ENCODE measurements around the gene MSRB1. TPM values are rescaled to one million over a fixed set of nuclear protein-coding genes. Genes with fewer than 3 reads are reported as not detected.

Gene MSRB1
- total RNA-seq, 1 experiment from 2014 or later = 18.3 TPM

DNA sequence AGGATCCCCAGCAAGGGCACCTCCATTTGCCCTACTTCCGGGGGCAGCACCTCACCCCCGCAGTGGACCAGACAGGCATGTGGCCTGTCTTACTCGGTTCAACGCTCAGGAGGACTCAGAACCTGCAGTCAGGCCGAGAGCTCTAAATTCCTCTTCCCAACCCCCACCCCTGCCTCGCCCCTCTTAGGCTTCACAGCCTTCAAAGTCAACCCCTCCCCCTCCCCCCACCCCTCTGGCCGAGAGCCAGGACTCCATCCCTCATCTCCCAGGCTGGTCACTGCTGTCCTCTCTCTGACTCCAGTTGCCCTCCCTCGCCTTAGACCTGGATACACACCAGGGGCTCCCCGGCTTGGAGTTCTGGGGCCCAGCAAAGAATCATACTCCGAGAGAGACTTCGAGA, 16.7 kb downstream of the MSRB1 start:
- Histone ChIP-seq H3K9me2 (ENCODE audit: insufficient read depth) (no peaks in the 10 kb centered on the region), H2AFZ (ENCODE audit: low read depth, low read length, poor library complexity, severe bottlenecking) (no peak overlapping the region), H3K4me2 (ENCODE audit: low read length) (no peak overlapping the region), H3K27ac (ENCODE audit: low read depth, low read length) (no peak overlapping the region), H3K4me1 (ENCODE audit: control insufficient read depth in 1 of 2, insufficient read depth in 2 of 2, low read length in 2 of 2) (peaks cover 22 to 35% of the 10 kb centered on the region in 2 experiments), H4K20me1 (ENCODE audit: insufficient read depth) (no peaks in the 10 kb centered on the region), H3K36me3 (ENCODE audit: control insufficient read depth in 1 of 2, insufficient read depth in 2 of 2, low read length in 2 of 2) (no peaks in the 10 kb centered on the region), H3K27me3 (ENCODE audit: insufficient read depth, low read length) (no peaks in the 10 kb centered on the region), H3K9me3 (ENCODE audit: control insufficient read depth in 1 of 2, insufficient read depth in 1 of 2, low read depth in 1 of 2, low read length in 2 of 2) (no peaks in the 10 kb centered on the region), H3K79me2 (ENCODE audit: insufficient read depth, low read length) (no peaks in the 10 kb centered on the region), H3K4me3 (replicated peaks in 1 of 2; ENCODE audit: low read depth in 1 of 2, low read length in 2 of 2) (no peak overlapping the region), H3K9ac (ENCODE audit: low read length) (no peak overlapping the region)
- ChIA-PET CTCF (interaction anchor here (1.0 kb wide), 1 partner anchor 62 kb away, joined by 3 read pairs; no protein-coding TSS in a partner anchor), POLR2A (no interaction called here), RAD21 (ENCODE audit: low non-redundant PET in 1 of 2, low total read pairs in 2 of 2, uncharacterized antibody in 2 of 2, unreplicated experiment in 2 of 2) (no interaction called here)
- intact Hi-C loops (cut with micrococcal nuclease) = no loop called here
- DNase-seq (ENCODE audit: low read depth, low spot score) (no peak), ATAC-seq (no peak)
- TF ChIP-seq SIN3A (IDR thresholded peaks at IDR 0.05; ENCODE audit: low read depth) (no peak), POLR2AphosphoS5 (IDR thresholded peaks at IDR 0.05; ENCODE audit: low read depth, low read length) (no peak), CEBPB (IDR thresholded peaks at IDR 0.05; ENCODE audit: low read depth) (no peak), ZFX (IDR thresholded peaks at IDR 0.05) (no peak), ZBTB33 (IDR thresholded peaks at IDR 0.05; ENCODE audit: extremely low read depth, insufficient replicate concordance, low read length) (no peak), EGR1 (IDR thresholded peaks at IDR 0.05; ENCODE audit: low read depth) (no peak), ZNF274 (IDR thresholded peaks at IDR 0.05; ENCODE audit: low read depth, low read length) (no peak), SRF (IDR thresholded peaks at IDR 0.05; ENCODE audit: low read depth) (no peak)
- no TSS peak for BruUV-seq (replicated peaks)

GRCh38 chr16:1924095-1924494, 18.9 kb downstream of the MSRB1 start:
- RAD21 ChIA-PET (ENCODE audit: low non-redundant PET in 1 of 2, low total read pairs in 2 of 2, uncharacterized antibody in 2 of 2, unreplicated experiment in 2 of 2) = interaction anchor here in 1 of 2 experiments (0.7 kb wide), 1 partner anchor 52 kb away, joined by 3 read pairs; the partner anchor contains the start of gene MEIOB
- Histone ChIP-seq H3K4me2 (ENCODE audit: low read length) (peak overlapping the region; percentile 72), H3K9me2 (ENCODE audit: insufficient read depth) (no peaks in the 10 kb centered on the region), H4K20me1 (ENCODE audit: insufficient read depth) (no peaks in the 10 kb centered on the region), H3K4me1 (ENCODE audit: control insufficient read depth in 1 of 2, insufficient read depth in 2 of 2, low read length in 2 of 2) (peaks cover 24 to 35% of the 10 kb centered on the region in 2 experiments), H3K27ac (ENCODE audit: low read depth, low read length) (peak overlapping the region; percentile 55), H3K36me3 (ENCODE audit: control insufficient read depth in 1 of 2, insufficient read depth in 2 of 2, low read length in 2 of 2) (no peaks in the 10 kb centered on the region), H3K27me3 (ENCODE audit: insufficient read depth, low read length) (no peaks in the 10 kb centered on the region), H3K79me2 (ENCODE audit: insufficient read depth, low read length) (no peaks in the 10 kb centered on the region), H3K9me3 (ENCODE audit: control insufficient read depth in 1 of 2, insufficient read depth in 1 of 2, low read depth in 1 of 2, low read length in 2 of 2) (no peaks in the 10 kb centered on the region), H3K9ac (ENCODE audit: low read length) (peak overlapping the region; percentile 49; the same call in 1 of the 2 replicates), H2AFZ (ENCODE audit: low read depth, low read length, poor library complexity, severe bottlenecking) (no peak overlapping the region), H3K4me3 (replicated peaks in 1 of 2; ENCODE audit: low read depth in 1 of 2, low read length in 2 of 2) (peak overlapping the region in 1 of 2 experiments; percentile 33; a peak in 1 of 4 replicates)
- no peak for TF ChIP-seq CEBPB (IDR thresholded peaks at IDR 0.05; ENCODE audit: low read depth)
- TF ChIP-seq TCF7L2 (IDR thresholded peaks at IDR 0.05; ENCODE audit: borderline replicate concordance, extremely low read depth, insufficient read depth, insufficient read length) = no peak
- CTCF ChIA-PET = interaction anchor here (0.8 to 1.3 kb wide), 4 partner anchors 8 to 60 kb away, joined by 3 to 6 read pairs (median 4); no protein-coding TSS in a partner anchor
- intact Hi-C loops (cut with micrococcal nuclease) = no loop called here
- no TSS peak for BruUV-seq (replicated peaks)
- no peak for ATAC-seq
- no peak for DNase-seq (ENCODE audit: low read depth, low spot score)
- POLR2A ChIA-PET = interaction anchor here (1.0 to 2.1 kb wide), 3 partner anchors 41 to 48 kb away, joined by 3 to 8 read pairs (median 4); partner anchors contain the start of genes RPS2 and TBL3

Data from HCT116 (cell line).